Astrocyte (in vitro differentiated cells and primary cell): Measurements from ENCODE around the gene RPS6KA1. TPM values are rescaled to one million over a fixed set of nuclear protein-coding genes. Genes with fewer than 3 reads are reported as not detected.
"Not testable (repeated sequence)": the region's sequence is repeated elsewhere in the genome, so short reads cannot be mapped to it uniquely, and the experiment has no call there.

Experiments used
- DNase-seq: peaks from one replicate; pipeline ENCODE4 v3.0.0-alpha.2; 2010; ENCODE audit warnings: low read depth
- FAIRE-seq: peaks from 2 replicates; lab custom pipeline; 2011; peaks lifted over from hg19 to GRCh38; lab: Jason Lieb, UNC
- H2AFZ ChIP-seq: 2 replicates; pipeline ENCODE4 v1.6.0; 2012; ENCODE audit warnings: low read depth, low read length, inconsistent platforms
- H3K27ac ChIP-seq: 2 replicates; pipeline ENCODE4 v1.5.1; 2011; ENCODE audit warnings: low read depth, low read length, inconsistent platforms
- H3K27me3 ChIP-seq: 2 replicates; pipeline ENCODE4 v1.6.0; 2011; ENCODE audit warnings: low read length, inconsistent platforms; ENCODE audit not compliant: insufficient read depth
- H3K36me3 ChIP-seq: 2 replicates; pipeline ENCODE4 v1.5.1; 2011; ENCODE audit warnings: low read length, inconsistent platforms; ENCODE audit not compliant: insufficient read depth
- H3K4me1 ChIP-seq: 2 replicates; pipeline ENCODE4 v1.5.1; 2011; ENCODE audit warnings: low read length, inconsistent platforms; ENCODE audit not compliant: insufficient read depth
- H3K4me2 ChIP-seq: 2 replicates; pipeline ENCODE4 v1.6.0; 2012; ENCODE audit warnings: low read length, inconsistent platforms
- H3K4me3 ChIP-seq: 2 replicates; pipeline ENCODE4 v1.5.1; 2011; ENCODE audit warnings: low read depth, mild to moderate bottlenecking, low read length, inconsistent platforms; ENCODE audit not compliant: insufficient read depth
- H3K79me2 ChIP-seq: 2 replicates; pipeline ENCODE4 v1.6.0; 2012; ENCODE audit warnings: mild to moderate bottlenecking, low read length, inconsistent platforms; ENCODE audit not compliant: insufficient read depth
- H3K9ac ChIP-seq: 2 replicates; pipeline ENCODE4 v1.6.0; 2012; ENCODE audit warnings: mild to moderate bottlenecking, low read length, inconsistent platforms
- H3K9me3 ChIP-seq: 2 replicates; pipeline ENCODE4 v1.5.1; 2012; ENCODE audit warnings: low read depth, mild to moderate bottlenecking, low read length, inconsistent platforms; ENCODE audit not compliant: insufficient read depth
- H4K20me1 ChIP-seq: 2 replicates; pipeline ENCODE4 v1.6.0; 2012; ENCODE audit warnings: low read length, inconsistent platforms; ENCODE audit not compliant: insufficient read depth
- H3K27ac Mint-ChIP-seq: one replicate; pipeline ENCODE4 v1.8.0; 2021; ENCODE audit warnings: mild to moderate bottlenecking, mixed read lengths; ENCODE audit not compliant: unreplicated experiment
- H3K27me3 Mint-ChIP-seq: one replicate; pipeline ENCODE4 v1.8.0; 2021; ENCODE audit warnings: low read depth, mixed read lengths; ENCODE audit not compliant: unreplicated experiment
- H3K36me3 Mint-ChIP-seq: one replicate; pipeline ENCODE4 v1.8.0; 2021; ENCODE audit warnings: low read depth, mixed read lengths; ENCODE audit not compliant: unreplicated experiment
- H3K4me1 Mint-ChIP-seq: one replicate; pipeline ENCODE4 v1.8.0; 2021; ENCODE audit warnings: low read depth, mixed read lengths; ENCODE audit not compliant: unreplicated experiment
- H3K4me3 Mint-ChIP-seq: one replicate; pipeline ENCODE4 v1.8.0; 2021; ENCODE audit warnings: mild to moderate bottlenecking, moderate library complexity, mixed read lengths; ENCODE audit not compliant: unreplicated experiment
- H3K9me3 Mint-ChIP-seq: one replicate; pipeline ENCODE4 v1.8.0; 2021; ENCODE audit warnings: mild to moderate bottlenecking, mixed read lengths; ENCODE audit not compliant: unreplicated experiment
- EZH2 ChIP-seq: IDR thresholded peaks from 2 replicates; pipeline ENCODE4 v1.6.1; 2012; ENCODE audit warnings: mild to moderate bottlenecking, low read length, inconsistent platforms; ENCODE audit not compliant: insufficient read depth
- total RNA-seq: library from RNA; stranded (reverse); gene quantifications from 2 replicates; pipeline ENCODE4 v1.2.1, GENCODE V29; 2021
- TF ChIP-seq, protein P1 (sequence below): IDR thresholded peaks from 2 replicates; pipeline ENCODE4 v1.5.1; 2011; ENCODE audit warnings: low read depth, mild to moderate bottlenecking, inconsistent platforms, low read length, moderate library complexity; ENCODE audit not compliant: insufficient read depth

RPS6KA1 gene
- total RNA-seq, 1 donor from 2014 or later = 11.8 TPM

- H3K27ac Mint-ChIP-seq = no peak overlapping the region
- no peak for DNase-seq
- Histone ChIP-seq H3K27me3 (peaks cover 27% of the 10 kb centered on the region), H3K36me3 (no peaks in the 10 kb centered on the region), H4K20me1 (no peaks in the 10 kb centered on the region), H3K79me2 (no peaks in the 10 kb centered on the region), H3K4me2 (no peak overlapping the region), H3K9me3 (no peaks in the 10 kb centered on the region), H3K9ac (no peak overlapping the region), H3K4me3 (no peak overlapping the region), H2AFZ (no peak overlapping the region), H3K27ac (no peak overlapping the region), H3K4me1 (no peaks in the 10 kb centered on the region)
- no peak for TF ChIP-seq EZH2
- TF ChIP-seq, protein P1, sequence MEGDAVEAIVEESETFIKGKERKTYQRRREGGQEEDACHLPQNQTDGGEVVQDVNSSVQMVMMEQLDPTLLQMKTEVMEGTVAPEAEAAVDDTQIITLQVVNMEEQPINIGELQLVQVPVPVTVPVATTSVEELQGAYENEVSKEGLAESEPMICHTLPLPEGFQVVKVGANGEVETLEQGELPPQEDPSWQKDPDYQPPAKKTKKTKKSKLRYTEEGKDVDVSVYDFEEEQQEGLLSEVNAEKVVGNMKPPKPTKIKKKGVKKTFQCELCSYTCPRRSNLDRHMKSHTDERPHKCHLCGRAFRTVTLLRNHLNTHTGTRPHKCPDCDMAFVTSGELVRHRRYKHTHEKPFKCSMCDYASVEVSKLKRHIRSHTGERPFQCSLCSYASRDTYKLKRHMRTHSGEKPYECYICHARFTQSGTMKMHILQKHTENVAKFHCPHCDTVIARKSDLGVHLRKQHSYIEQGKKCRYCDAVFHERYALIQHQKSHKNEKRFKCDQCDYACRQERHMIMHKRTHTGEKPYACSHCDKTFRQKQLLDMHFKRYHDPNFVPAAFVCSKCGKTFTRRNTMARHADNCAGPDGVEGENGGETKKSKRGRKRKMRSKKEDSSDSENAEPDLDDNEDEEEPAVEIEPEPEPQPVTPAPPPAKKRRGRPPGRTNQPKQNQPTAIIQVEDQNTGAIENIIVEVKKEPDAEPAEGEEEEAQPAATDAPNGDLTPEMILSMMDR = no peak
- no peaks in the 10 kb centered on the region for H3K9me3 Mint-ChIP-seq
- FAIRE-seq = no peak
- no peaks in the 10 kb centered on the region for H3K36me3 Mint-ChIP-seq
- no peak overlapping the region for H3K4me3 Mint-ChIP-seq
- H3K27me3 Mint-ChIP-seq = peaks cover 2% of the 10 kb centered on the region
- H3K4me1 Mint-ChIP-seq = no peaks in the 10 kb centered on the region
Observed at GRCh38 chr1:26608895-26609294, 79.3 kb downstream of the RPS6KA1 start.

DNA sequence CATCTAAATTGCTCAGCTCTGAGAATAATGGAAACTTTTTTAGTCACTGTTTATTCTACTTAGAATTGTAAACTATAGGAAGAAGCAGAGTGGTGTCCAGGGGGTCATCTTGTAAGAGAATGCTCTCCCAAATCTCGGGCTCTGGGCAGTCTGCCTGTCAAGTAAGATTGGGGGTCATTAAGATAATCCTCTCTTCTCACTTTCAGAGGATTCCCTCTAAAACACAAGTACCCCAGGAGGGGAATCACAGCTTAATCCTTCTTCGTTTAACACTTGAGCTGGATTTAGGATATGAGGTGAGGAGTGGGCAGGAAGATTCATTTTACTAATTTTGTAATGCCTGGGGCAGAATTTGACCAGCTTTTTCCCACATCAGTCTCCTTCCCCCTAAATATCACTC, 81.2 kb downstream of the RPS6KA1 start:
- Mint-ChIP-seq H3K9me3 (no peaks in the 10 kb centered on the region), H3K27ac (no peak overlapping the region)
- H3K27ac ChIP-seq = no peak overlapping the region

GRCh38 chr1:26612627-26613026, 83.1 kb downstream of the RPS6KA1 start:
- not testable (repeated sequence) for H3K27ac Mint-ChIP-seq, DNase-seq

More for the DNA sequence above, 81.2 kb downstream of the RPS6KA1 start:
- Histone ChIP-seq H3K9ac (no peak overlapping the region), H3K4me3 (no peak overlapping the region), H3K4me1 (no peaks in the 10 kb centered on the region), H3K36me3 (no peaks in the 10 kb centered on the region), H3K9me3 (no peaks in the 10 kb centered on the region), H2AFZ (no peak overlapping the region), H4K20me1 (no peaks in the 10 kb centered on the region), H3K79me2 (no peaks in the 10 kb centered on the region), H3K4me2 (no peak overlapping the region), H3K27me3 (peaks cover 13% of the 10 kb centered on the region)
- Mint-ChIP-seq H3K4me1 (no peaks in the 10 kb centered on the region), H3K27me3 (no peaks in the 10 kb centered on the region), H3K4me3 (no peak overlapping the region), H3K36me3 (no peaks in the 10 kb centered on the region)
- TF ChIP-seq EZH2 = no peak
- TF ChIP-seq, protein P1 = no peak
- DNase-seq (no peak), FAIRE-seq (no peak)

More at GRCh38 chr1:26612627-26613026, 83.1 kb downstream of the RPS6KA1 start:
- H3K4me3 Mint-ChIP-seq, H3K27me3 Mint-ChIP-seq, H3K9me3 Mint-ChIP-seq, FAIRE-seq, H3K9ac ChIP-seq, H3K9me3 ChIP-seq, H3K4me1 Mint-ChIP-seq, H3K27ac ChIP-seq, H4K20me1 ChIP-seq, H3K36me3 ChIP-seq, H3K4me3 ChIP-seq, H3K4me2 ChIP-seq, H3K36me3 Mint-ChIP-seq, H2AFZ ChIP-seq, H3K79me2 ChIP-seq, H3K4me1 ChIP-seq: not testable (repeated sequence)
- H3K27me3 ChIP-seq = peaks cover 13% of the 10 kb centered on the region
